HepG2 (cell line): ENCODE measurements around the gene CRTC2. TPM values are rescaled to one million over a fixed set of nuclear protein-coding genes. Genes with fewer than 3 reads are reported as not detected.

Source experiments
- CENPX ChIP-seq: sonication (generic); formaldehyde crosslinking; IDR thresholded peaks from 2 replicates; pipeline ENCODE4 v1.9.0; 2021; ENCODE audit warnings: mild to moderate bottlenecking, missing genetic modification reagents, moderate library complexity
- CREB1 ChIP-seq, 2 experiments: fragments of 450-650 bp in 1 of 2; IDR thresholded peaks; 2 replicates each; pipeline ENCODE4 v1.6.1; 2016 to 2017; ENCODE audit warnings: control low read depth in 1 of 2, mild to moderate bottlenecking in 1 of 2, missing compliant biosample characterization in 1 of 2, missing genetic modification characterization in 1 of 2
- DNMT3B ChIP-seq: conservative IDR thresholded peaks from 2 replicates; pipeline ENCODE4 v1.6.1; 2016; ENCODE audit warnings: missing biosample characterization, control low read depth
- JUNB ChIP-seq: sonication (generic); formaldehyde crosslinking; IDR thresholded peaks from 2 replicates; pipeline ENCODE4 v1.8.0; 2022; ENCODE audit warnings: missing genetic modification reagents, mild to moderate bottlenecking, borderline replicate concordance
- KDM6A ChIP-seq: IDR thresholded peaks from 2 replicates; pipeline ENCODE4 v1.6.1; 2016; ENCODE audit warnings: low read depth
- NFE2 ChIP-seq: sonication (generic); formaldehyde crosslinking; IDR thresholded peaks from 2 replicates; pipeline ENCODE4 v1.4.0; 2020; ENCODE audit warnings: missing genetic modification reagents
- NRL ChIP-seq: sonication (generic); formaldehyde crosslinking; IDR thresholded peaks from 2 replicates; pipeline ENCODE4 v1.5.0; 2020; ENCODE audit warnings: missing genetic modification reagents, mild to moderate bottlenecking, moderate library complexity, borderline replicate concordance
- PHF8 ChIP-seq: sonication (generic); formaldehyde crosslinking; IDR thresholded peaks from 2 replicates; pipeline ENCODE4 v1.5.0; 2020; ENCODE audit warnings: missing genetic modification reagents
- RBM39 ChIP-seq: fragments of 200-400 bp; formaldehyde crosslinking; IDR thresholded peaks from one replicate; pipeline ENCODE4 v1.6.1; 2018; ENCODE audit warnings: antibody characterized with exemption, mild to moderate bottlenecking, low read depth, low read length; ENCODE audit not compliant: poor library complexity, severe bottlenecking
- RFX1 ChIP-seq: fragments of 450-650 bp; IDR thresholded peaks from 2 replicates; pipeline ENCODE4 v1.6.1; 2017
- SATB2 ChIP-seq: sonication (generic); formaldehyde crosslinking; IDR thresholded peaks from 2 replicates; pipeline ENCODE4 v1.5.0; 2020; ENCODE audit warnings: missing genetic modification reagents
- SRSF9 ChIP-seq: fragments of 200-400 bp; formaldehyde crosslinking; IDR thresholded peaks from 2 replicates; pipeline ENCODE4 v1.6.1; 2018; ENCODE audit warnings: borderline replicate concordance, mild to moderate bottlenecking, low read depth, low read length; ENCODE audit not compliant: insufficient read depth, poor library complexity, severe bottlenecking
- YY1 ChIP-seq: IDR thresholded peaks from 2 replicates; pipeline ENCODE4 v1.6.1; 2011; ENCODE audit warnings: low read length, low read depth, moderate library complexity, mild to moderate bottlenecking; ENCODE audit not compliant: insufficient read depth, insufficient replicate concordance
- ZFP41 ChIP-seq: sonication (generic); formaldehyde crosslinking; IDR thresholded peaks from 2 replicates; pipeline ENCODE4 v1.4.0; 2020; ENCODE audit warnings: mild to moderate bottlenecking, missing genetic modification reagents, borderline replicate concordance
- ZNF260 ChIP-seq: sonication (generic); formaldehyde crosslinking; IDR thresholded peaks from 2 replicates; pipeline ENCODE4 v1.4.0; 2020; ENCODE audit warnings: missing genetic modification reagents, low read depth, mild to moderate bottlenecking, borderline replicate concordance
- ZNF724P ChIP-seq: sonication (generic); formaldehyde crosslinking; IDR thresholded peaks from 2 replicates; pipeline ENCODE4 v1.8.0; 2022; ENCODE audit warnings: missing genetic modification reagents, borderline replicate concordance
- ZSCAN21 ChIP-seq: sonication (generic); formaldehyde crosslinking; IDR thresholded peaks from 2 replicates; pipeline ENCODE4 v1.8.0; 2022; ENCODE audit warnings: mild to moderate bottlenecking, missing genetic modification reagents, moderate library complexity, borderline replicate concordance
- polyA plus RNA-seq, 8 experiments: library from polyadenylated mRNA; depleted of rRNA in 3 of 8; stranded (reverse) in 7 of 8; unstranded in 1 of 8; fragments of >200 nt; fragmentation: Illumina TruSeq in 4 of 8; extraction: Trizol in 4 of 8; gene quantifications; 2 replicates each; pipeline versions ENCODE4 v1.2.1 to v1.2.3, GENCODE V29; 2011 to 2016; ENCODE audit warnings: low read depth in 4 of 8, missing spikeins in 1 of 8, mixed read lengths in 1 of 8; ENCODE audit not compliant: insufficient read depth in 1 of 8
- total RNA-seq, 5 experiments: library from RNA; depleted of rRNA; stranded (reverse); fragments of >200 nt; fragmentation: Illumina TruSeq; extraction: Trizol; gene quantifications; 2 replicates each; pipeline ENCODE4 v1.2.3, GENCODE V29; 2016; ENCODE audit warnings: low read depth in 1 of 5
- TF ChIP-seq, protein P1 (sequence below): sonication (generic); formaldehyde crosslinking; IDR thresholded peaks from 2 replicates; pipeline ENCODE4 v1.5.0; 2020; ENCODE audit warnings: mild to moderate bottlenecking, missing genetic modification reagents
- TF ChIP-seq, protein P2 (sequence below): sonication (generic); formaldehyde crosslinking; IDR thresholded peaks from 2 replicates; pipeline ENCODE4 v1.5.0; 2020; ENCODE audit warnings: mild to moderate bottlenecking, low read depth, missing genetic modification reagents, borderline replicate concordance
- TF ChIP-seq, protein P3 (sequence below): IDR thresholded peaks from 2 replicates; pipeline ENCODE4 v1.6.1; 2016
- TF ChIP-seq, protein P4 (sequence below): sonication (generic); IDR thresholded peaks from 2 replicates; pipeline ENCODE4 v1.6.1; 2016; ENCODE audit warnings: low read depth, borderline replicate concordance
- TF ChIP-seq, protein P5 (sequence below): sonication (generic); formaldehyde crosslinking; IDR thresholded peaks from 2 replicates; pipeline ENCODE4 v1.4.0; 2020; ENCODE audit warnings: missing genetic modification reagents, mild to moderate bottlenecking, borderline replicate concordance

Gene CRTC2
- total and polyA plus RNA-seq, 2 of the 13 experiments (the other 11 are each of a cell fraction or from before 2014, with no cell fraction given) = 6.1 to 26.7 TPM

DNA sequence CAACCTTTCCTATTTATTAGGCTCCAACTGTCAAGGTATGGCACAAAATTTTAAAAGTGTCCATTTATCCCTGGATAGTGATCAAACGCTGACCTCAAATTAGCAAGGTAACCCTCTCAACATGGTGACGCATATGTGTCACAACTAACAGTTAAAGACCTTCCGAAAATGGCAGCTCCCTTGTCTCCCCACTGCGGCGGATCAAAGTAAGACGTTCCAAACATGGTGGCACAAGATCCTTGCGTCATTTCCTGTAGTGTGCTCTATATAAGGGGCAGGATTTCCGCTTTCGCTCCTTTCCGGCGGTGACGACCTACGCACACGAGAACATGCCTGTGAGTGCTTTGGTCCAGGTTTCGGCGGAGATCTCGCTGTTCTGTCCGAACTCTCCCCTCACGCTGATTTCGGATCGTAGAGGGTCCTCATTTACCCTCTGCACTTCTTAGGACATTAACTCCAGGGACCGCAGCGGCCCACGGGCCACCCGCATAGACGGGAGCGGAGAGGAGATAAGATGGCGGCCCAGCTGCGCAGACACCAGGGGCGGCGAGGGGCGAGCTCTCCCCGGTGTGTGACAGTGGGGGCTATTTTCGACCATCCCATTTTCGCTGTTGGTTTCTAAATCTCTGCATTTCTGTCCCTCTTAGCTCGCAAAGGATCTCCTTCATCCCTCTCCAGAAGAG lies 32.2 kb upstream of the CRTC2 start, which contains the start of gene RPS27 (continued):
- TF ChIP-seq, protein P1, sequence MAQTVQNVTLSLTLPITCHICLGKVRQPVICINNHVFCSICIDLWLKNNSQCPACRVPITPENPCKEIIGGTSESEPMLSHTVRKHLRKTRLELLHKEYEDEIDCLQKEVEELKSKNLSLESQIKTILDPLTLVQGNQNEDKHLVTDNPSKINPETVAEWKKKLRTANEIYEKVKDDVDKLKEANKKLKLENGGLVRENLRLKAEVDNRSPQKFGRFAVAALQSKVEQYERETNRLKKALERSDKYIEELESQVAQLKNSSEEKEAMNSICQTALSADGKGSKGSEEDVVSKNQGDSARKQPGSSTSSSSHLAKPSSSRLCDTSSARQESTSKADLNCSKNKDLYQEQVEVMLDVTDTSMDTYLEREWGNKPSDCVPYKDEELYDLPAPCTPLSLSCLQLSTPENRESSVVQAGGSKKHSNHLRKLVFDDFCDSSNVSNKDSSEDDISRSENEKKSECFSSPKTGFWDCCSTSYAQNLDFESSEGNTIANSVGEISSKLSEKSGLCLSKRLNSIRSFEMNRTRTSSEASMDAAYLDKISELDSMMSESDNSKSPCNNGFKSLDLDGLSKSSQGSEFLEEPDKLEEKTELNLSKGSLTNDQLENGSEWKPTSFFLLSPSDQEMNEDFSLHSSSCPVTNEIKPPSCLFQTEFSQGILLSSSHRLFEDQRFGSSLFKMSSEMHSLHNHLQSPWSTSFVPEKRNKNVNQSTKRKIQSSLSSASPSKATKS (CRISPR knock-in tag) = no peak
- no peak for TF ChIP-seq ZNF724P
- TF ChIP-seq ZNF260 = no peak
- no peak for TF ChIP-seq NFE2 (CRISPR knock-in tag)
- TF ChIP-seq CENPX = no peak
- TF ChIP-seq, protein P2, sequence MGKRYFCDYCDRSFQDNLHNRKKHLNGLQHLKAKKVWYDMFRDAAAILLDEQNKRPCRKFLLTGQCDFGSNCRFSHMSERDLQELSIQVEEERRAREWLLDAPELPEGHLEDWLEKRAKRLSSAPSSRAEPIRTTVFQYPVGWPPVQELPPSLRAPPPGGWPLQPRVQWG (CRISPR knock-in tag) = no peak
- TF ChIP-seq YY1 = peak; percentile 98
- TF ChIP-seq RFX1 = no peak
- peak; percentile 94 for TF ChIP-seq PHF8
- TF ChIP-seq NRL = peak; percentile 33; the same call in 1 of the 2 replicates
- 0 out of 2 replicates have a peak, but pooled peaks have one; percentile 52 for TF ChIP-seq KDM6A (CRISPR knock-in tag)
- TF ChIP-seq, protein P3, sequence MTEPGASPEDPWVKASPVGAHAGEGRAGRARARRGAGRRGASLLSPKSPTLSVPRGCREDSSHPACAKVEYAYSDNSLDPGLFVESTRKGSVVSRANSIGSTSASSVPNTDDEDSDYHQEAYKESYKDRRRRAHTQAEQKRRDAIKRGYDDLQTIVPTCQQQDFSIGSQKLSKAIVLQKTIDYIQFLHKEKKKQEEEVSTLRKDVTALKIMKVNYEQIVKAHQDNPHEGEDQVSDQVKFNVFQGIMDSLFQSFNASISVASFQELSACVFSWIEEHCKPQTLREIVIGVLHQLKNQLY (CRISPR knock-in tag) = no peak; the same call in 1 of the 2 replicates
- peak; percentile 79; the same call in 1 of the 2 replicates for TF ChIP-seq SATB2 (CRISPR knock-in tag)
- TF ChIP-seq, protein P4, sequence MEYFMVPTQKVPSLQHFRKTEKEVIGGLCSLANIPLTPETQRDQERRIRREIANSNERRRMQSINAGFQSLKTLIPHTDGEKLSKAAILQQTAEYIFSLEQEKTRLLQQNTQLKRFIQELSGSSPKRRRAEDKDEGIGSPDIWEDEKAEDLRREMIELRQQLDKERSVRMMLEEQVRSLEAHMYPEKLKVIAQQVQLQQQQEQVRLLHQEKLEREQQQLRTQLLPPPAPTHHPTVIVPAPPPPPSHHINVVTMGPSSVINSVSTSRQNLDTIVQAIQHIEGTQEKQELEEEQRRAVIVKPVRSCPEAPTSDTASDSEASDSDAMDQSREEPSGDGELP = 0 out of 2 replicates have a peak, but pooled peaks have one; percentile 6
- TF ChIP-seq RBM39 = no peak
- TF ChIP-seq DNMT3B (CRISPR knock-in tag) = peak; percentile 80; the same call in 1 of the 2 replicates
- no peak for TF ChIP-seq JUNB (CRISPR knock-in tag)
- TF ChIP-seq SRSF9 = no peak
- no peak for TF ChIP-seq ZFP41
- TF ChIP-seq CREB1 (IDR thresholded peaks at IDR 0.05) = peak; percentile 96
- peak; percentile 99 for TF ChIP-seq CREB1 (CRISPR knock-in tag; IDR thresholded peaks at IDR 0.05)
- TF ChIP-seq, protein P5, sequence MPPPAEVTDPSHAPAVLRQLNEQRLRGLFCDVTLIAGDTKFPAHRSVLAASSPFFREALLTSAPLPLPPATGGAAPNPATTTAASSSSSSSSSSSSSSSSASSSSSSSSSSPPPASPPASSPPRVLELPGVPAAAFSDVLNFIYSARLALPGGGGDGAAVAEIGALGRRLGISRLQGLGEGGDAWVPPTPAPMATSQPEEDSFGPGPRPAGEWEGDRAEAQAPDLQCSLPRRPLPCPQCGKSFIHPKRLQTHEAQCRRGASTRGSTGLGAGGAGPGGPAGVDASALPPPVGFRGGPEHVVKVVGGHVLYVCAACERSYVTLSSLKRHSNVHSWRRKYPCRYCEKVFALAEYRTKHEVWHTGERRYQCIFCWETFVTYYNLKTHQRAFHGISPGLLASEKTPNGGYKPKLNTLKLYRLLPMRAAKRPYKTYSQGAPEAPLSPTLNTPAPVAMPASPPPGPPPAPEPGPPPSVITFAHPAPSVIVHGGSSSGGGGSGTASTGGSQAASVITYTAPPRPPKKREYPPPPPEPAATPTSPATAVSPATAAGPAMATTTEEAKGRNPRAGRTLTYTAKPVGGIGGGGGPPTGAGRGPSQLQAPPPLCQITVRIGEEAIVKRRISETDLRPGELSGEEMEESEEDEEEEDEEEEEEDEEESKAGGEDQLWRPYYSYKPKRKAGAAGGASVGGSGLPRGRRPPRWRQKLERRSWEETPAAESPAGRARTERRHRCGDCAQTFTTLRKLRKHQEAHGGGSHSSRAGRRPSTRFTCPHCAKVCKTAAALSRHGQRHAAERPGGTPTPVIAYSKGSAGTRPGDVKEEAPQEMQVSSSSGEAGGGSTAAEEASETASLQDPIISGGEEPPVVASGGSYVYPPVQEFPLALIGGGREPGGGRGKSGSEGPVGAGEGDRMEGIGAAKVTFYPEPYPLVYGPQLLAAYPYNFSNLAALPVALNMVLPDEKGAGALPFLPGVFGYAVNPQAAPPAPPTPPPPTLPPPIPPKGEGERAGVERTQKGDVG (CRISPR knock-in tag) = no peak
- TF ChIP-seq ZSCAN21 (CRISPR knock-in tag) = no peak; the same call in 1 of the 2 replicates
